NCI-H510A treated with DMSO at 0.1 percent for 48 hours (cell line): ENCODE measurements around the gene ATP6V1E1.

Source experiments
- DNase-seq: peaks from one replicate; lab custom pipeline; 2025; lab: John Stamatoyannopoulos, UW

The ATP6V1E1 gene

DNA sequence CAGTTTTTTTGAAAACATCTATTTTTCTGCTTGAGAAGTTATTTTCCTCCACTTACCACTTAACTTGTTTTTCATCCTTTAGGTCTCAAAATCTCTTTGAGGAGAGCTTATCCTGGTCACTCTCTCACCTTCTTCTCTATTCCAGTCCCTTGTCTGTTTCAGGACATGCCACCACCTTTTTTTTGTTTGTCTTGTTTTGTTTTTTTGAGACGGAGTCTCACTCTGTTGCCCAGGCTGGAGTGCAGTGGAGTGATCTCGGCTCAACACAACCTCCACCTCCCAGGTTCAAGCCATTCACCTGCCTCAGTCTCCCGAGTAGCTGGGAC lies 5.4 kb upstream of the ATP6V1E1 start:
- DNase-seq: no peak

DNA sequence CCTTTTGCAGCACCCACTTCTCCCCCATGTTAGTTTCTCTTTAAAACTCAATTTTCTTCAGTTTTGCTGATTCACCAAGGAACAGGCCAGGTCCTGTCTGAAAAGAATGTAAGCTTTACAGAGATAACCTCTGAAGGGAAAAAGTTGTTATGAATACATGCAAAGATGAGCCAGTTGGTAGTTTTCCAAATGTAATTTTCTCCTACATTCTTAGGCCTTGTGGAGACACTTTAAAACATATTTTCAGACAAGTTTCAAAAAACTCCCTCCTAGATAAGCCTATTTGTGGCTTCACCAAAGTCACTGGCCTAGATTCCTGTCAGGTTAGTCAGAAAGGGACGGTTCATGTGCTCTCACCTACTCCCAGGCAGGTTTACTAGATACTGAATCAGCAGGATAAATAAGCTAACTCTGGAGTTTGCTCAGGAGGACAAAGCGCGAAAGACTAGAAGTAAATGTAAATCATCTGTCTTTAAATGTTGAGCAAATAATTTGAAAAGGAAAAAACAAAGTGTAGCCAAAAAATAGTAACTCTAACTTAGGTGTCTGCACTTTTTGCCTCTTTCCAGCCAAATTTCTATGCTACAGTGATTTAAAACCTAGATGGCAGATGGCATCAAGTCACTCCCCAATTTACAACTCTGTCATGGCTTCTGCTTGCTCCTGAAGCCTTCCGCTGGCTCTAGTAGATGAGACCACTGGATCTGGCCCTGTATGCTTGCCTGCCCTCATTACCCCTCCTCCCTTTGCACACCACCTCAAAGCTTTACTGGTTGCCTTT lies 4.9 kb upstream of the ATP6V1E1 start:
- no peak for DNase-seq

DNA sequence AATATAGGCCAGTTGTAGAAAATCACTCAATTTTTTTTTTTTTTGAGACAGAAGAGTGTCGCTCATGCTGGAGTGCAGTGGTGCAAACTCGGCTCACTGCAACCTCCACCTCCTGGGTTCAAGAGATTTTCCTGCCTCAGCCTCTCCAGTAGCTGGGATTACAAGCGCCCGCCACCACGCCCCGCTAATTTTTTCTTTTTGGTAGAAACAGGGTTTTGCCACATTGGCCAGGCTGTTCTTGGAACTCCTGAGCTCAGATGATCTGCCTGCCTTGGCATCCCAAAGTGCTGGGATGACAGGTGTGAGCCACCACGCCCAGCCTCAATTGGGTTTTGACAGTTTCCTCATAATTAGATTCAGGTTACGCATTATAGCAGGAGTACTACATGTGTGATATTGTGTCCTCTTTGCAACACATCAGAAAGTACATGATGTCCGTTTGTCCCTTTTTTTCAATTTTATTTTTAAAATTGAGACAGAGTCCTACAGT lies 2.6 kb upstream of the ATP6V1E1 start:
- no peak for DNase-seq

DNA sequence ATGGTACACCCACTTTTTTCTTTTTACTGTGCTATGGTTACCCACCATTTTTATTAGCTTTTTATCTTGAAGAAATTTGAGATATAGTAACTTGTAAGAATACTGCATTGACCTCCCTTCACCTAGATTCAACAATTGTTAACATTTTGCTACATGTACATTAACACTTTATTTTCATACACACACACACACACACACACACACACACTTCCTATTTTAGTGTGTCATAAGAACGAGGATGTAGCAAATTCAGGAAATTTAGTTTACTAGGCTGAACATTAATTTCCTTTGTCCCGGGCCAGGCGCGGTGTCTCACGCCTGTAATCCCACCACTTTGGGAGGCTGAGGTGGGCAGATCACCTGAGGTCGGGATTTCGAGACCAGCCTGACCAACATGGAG lies 1.1 kb upstream of the ATP6V1E1 start:
- DNase-seq: no peak

DNA sequence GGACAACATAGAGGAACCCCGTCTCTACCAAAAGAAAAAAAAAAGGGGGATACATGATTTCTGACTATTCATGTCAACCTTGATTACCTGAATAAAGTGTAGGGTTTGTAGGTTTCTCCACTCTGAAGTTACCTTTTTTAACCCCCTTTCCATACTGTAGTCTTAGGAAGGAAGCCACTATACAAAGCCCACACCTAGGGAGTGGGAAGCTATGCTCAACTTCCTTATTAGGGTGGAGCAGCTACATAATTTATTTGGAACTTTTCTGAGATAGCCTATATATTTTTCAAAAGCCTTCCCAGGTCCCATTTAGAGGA lies 582 bp upstream of the ATP6V1E1 start:
- no peak for DNase-seq

DNA sequence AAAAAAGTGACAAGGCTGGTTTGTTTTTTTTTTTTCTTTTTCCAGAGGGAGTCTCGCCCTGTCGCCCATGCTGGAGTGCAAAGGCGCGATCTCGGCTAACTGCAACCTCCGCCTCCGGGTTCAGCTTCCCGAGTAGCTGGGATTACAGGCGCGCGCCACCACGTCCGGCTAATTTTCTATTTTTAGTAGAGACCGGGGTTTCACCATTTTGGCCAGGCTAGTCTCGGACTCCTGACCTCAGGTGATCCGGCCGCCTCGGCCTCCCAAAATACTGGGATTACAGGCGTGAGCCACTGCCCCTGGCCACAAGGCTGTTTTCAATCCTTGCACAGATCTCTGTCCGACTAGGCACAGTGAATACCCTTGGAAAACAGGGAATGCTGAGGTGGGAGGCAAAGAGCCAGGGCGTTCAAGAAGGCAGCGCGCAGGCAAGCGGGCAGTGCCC lies 566 bp downstream of the ATP6V1E1 start:
- DNase-seq: no peak

DNA sequence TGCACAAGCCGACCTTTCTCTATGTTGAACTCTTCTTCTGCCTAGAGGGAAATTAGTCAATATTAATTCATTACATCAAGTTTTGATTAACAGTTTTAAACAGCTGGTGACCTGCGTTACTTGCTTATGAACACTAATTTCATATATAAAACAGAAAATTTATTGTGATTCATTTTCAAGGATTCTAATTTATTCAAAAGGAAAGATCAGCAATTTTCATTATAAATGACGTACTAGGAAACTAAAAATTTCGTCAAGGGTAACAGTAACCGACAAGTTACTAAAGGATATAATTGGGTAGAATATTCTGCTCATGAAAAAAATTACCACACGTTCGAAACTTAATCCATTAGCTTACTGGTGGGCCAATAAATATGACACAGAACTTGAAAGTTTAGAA lies 15.3 kb downstream of the ATP6V1E1 start:
- no peak for DNase-seq

DNA sequence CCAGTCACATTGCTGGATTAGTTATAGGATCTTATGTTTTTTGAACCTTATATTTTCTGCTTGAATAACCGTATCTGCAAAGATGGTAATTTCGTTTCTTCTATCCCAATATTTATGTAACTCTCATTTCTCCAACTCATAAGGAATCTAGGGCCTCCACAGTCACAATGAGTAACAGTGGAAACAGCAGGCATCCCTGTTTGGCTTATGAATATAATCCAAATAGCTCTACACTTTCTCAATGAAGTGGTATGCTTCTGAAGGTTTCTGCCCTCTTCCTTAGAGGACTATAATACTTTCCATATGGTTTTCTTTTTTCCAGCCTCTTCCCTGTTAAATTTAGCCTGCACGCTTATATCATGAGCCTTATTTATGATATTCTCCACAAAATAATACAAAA lies 16.5 kb downstream of the ATP6V1E1 start:
- no peak for DNase-seq

DNA sequence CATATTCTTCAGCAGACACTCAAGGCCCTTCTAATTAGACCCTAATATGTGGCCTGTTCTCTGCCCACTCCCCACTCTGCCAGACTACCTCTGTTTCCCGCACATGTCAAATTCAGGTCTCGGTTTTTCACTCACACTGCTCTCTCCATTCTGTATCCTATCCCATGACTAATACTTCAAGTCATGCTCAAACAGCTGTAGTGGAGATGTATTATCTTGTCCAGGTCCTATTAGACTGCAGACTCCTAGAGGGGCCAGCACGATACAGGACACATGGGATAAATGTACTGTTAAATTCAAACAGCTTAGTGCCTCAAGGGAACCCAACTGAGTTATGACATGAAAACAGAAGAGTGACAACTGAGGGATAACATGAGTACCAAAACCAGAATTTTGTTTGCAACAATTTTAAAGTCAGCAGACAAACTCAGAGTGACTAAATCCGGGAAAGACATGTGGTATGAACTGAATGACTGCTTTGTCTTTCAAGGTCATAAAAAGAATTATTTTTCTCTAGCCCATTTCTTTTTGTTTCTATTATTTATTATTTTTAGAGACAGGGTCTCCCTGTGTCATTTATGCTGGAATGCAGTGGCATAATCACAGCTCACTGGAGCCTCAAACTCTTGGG lies 20.5 kb downstream of the ATP6V1E1 start:
- no peak for DNase-seq

DNA sequence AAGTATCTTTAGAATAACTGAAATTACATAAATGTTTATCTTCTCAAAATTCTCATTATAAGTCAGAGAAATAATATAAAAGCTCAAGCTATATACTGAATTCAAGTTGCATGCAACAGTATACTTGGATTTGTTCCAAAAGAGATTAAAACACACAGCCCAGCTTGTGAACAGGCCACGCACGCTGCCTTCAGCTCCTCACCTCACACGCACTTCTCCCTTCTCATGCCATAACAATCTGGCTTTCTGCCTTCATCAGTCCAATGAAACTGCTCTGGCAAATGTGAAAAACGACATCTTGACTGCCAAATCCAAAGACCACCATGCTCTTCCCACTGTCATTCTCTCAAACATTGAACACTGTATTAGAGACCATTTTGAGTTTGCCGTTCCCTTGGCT lies 22.1 kb downstream of the ATP6V1E1 start:
- DNase-seq: no peak

DNA sequence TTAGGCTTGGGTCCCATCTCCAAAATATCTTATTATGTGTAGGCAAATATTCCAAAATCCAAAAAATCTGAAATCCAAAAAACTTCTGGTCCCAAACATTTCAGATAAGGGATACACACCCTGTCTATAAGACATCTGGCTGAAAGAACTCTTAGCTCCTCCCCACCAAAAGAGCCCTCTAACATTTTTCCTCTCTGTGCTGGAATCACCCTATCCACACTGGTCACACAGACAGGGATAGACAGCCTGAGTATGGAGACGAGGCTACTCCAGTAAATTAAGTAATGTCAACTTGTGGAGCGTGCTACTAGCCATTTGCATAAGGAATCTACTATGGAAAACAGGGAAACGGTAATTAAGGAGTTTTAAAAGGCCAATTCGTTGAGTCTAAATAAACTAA lies 24.9 kb downstream of the ATP6V1E1 start:
- DNase-seq: no peak

DNA sequence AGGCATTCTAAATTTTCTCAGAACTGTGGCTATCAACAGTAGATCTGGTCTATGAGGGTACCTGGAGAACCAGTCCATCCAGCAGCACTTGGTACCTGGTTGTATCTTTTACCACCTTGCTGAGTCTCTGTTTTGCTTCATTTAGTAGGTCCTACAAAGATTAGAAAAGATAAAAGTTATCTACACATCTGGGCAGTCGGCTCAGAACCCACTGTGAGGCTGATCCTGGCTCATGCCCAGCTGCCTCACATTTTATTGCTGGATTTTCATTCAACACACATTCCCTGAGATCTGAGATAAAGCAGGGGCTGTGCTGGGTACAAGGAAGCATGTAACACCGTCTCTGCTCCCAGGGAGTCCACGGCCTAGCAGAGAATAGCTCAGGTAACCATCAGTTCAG lies 27.5 kb downstream of the ATP6V1E1 start:
- no peak for DNase-seq

DNA sequence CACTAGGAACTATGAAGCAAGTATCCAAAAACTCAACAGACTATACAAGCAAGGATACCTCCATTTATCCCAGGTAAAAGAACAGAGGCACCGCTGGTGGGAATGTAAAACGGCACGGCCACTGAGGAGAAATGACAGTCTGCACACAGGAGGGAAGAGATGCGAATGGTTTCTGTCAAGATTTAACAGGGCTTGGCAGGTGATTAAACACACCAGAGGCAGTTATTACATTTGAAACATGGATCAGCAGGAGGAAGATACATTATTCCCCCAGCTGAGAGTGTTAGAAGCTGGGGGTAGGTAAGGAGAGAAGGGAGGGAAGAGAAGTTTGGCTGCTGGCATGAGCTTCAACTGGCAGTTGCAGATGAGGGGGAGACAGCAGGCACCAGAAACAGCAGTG lies 30.2 kb downstream of the ATP6V1E1 start:
- no peak for DNase-seq

DNA sequence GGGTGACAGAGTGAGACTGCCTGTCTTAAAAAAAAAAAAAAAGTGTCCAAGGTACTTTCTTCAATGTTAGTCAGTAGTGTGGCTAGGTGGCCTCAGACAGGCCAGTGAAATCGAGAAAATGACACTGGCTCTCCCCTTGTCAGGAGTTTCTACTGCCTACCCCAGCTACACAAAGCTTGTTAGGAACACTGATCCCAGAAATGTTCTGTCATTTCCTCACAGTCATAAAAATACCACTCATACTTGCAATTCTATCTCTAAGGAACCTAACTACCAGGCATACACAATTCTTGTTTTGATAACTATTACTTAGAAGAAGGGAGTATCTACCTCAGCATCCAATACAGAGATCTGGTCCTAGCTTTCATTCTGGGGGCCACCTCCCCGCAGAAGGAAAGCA lies 31.3 kb downstream of the ATP6V1E1 start:
- DNase-seq: no peak

DNA sequence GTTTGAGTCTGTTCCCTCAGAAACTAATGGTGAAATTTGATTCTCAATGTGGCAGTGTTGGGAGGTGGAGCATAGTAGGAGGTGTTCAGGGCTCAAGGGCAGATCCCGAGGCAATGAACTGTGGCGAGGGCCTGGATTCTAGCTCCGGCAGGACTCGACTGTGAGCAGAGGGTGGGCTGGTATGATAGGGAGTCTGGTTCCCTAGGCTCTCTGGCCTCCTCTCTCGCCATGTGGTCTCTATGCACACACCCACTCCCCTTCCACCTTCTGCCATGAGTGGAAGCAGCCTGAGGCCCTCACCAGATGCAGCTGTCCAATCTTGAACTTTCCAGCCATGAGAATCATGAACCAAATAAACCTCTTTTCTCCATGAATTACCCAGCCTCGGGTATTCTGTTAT lies 32.3 kb downstream of the ATP6V1E1 start:
- DNase-seq: no peak

DNA sequence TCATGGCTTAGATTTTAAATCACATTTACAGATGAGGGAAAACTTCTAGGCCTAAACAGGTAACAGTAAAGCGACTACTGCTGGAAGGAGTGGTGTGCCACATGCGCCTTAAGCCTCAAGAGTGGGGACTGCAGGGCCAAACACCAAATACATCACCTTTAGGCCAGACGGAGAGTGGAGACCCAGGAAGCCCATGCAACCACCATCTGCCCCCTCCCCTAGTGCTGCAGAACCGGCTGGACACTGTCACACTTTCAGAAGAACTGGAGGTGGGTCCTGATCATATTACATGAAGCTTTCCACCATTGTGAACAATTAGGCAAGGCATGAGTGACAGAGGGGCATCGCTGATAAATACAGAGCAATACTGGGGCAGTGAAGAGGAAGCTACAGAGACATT lies 36.3 kb downstream of the ATP6V1E1 start:
- DNase-seq: no peak

DNA sequence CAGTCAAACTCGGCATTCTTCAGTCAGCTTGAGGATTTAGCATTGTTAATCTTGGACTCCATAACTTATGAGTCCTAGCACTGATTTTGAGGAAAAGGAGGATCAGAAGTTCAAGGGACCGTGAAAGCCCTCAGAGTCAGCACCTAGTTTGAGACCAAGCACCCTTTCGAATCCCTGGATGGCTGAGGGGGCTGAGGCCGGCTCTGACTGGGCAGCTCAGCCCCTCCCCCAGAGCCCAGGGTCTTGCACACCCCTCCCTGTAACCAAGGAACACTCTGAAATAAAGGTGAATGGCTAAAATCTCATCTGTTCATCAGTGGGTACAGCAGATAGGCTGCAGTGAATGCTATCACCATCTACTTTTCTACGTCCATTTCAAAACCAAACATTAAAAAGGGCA lies 38.0 kb downstream of the ATP6V1E1 start:
- DNase-seq: no peak

DNA sequence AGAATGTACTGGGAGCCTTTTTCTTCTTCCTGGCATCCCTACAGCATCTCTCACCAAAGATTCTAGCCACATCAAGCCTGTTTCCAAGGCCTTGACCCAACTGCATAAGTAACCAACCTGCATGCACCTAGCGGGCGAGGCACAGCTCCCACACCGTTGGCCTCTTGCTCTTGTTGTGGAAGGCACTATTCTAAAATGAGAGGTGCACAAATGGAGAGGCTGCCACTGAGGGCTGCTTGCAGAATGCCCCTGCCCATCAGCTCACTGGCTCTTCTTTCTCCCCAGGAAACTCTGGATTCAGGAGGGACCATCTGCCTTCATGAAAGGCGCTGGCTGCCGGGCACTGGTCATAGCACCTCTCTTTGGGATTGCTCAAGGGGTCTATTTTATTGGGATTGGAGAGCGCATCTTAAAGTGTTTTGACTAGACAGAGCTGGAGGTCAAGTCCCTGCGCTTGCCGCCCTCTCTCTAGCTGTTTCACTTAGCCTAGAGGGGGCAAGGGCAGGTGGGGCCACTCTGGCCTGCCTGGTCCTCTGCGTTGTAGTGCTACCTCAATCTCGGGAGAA lies 38.7 kb downstream of the ATP6V1E1 start:
- no peak for DNase-seq

DNA sequence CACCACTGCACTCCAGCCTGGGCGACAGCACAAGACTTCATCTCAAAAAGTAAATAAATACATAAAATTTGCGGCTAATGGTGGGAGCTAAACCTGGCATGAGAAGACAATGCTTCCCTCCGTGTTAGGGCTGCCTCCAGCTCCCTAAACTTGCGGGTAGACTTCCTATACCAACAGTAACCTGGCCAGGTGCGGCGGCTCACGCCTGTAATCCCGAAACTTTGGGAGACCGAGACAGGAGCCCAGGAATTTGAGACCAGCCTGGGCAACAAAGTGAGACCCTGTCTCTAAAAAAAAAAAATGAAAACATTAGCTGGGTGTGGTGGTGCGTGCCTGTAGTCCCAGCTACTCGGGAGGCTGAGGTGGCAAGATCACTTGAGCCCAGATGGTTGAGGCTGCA lies 39.9 kb downstream of the ATP6V1E1 start:
- no peak for DNase-seq

DNA sequence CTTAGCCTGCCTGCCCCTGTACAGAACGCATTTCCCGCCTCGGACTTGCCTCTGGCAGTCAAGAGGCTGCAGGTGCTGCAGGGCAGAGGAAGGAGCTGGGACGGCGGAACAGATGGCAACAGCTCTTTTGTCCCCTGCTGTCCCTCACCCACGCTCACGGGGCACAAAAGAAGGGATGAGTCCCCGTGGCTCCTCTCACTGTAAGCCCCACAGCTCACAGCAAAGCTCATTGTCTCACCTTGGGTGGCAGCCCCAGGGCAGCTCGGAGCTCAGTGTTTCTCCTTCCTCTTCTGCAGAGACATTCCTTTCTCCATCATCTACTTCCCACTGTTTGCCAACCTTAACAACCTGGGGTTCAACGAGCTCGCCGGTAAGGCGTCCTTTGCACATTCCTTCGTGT lies 40.9 kb downstream of the ATP6V1E1 start:
- DNase-seq: peak; percentile 44

DNA sequence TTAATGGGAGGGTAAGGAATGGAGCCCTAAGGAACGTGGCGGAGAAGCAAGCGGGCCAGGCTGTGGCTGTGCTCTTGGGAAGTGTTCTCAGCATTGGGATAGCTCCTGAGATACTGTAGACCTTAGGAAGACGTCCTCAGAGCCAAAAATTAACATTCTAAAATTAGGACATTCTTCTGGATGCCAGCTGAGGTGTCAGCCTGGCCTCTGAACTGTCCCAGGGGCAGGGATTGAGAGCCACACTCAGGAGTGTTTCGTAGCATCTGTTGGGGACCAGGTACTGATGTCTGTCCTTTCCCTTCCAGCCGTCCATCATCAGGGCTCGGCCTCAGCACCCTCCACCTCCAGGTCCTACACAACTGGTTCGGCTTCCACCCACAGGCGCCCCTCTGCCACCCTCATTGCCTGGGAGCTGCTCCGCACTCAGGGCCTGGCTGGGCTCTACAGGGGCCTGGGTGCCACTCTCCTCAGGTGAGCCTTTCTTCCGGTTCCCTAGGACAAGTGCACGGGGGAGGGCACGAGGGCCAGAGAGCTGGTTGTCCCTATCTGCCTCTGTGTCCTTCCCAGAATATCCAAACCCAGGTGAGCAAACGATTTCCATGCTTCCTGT lies 41.6 kb downstream of the ATP6V1E1 start:
- DNase-seq: no peak

DNA sequence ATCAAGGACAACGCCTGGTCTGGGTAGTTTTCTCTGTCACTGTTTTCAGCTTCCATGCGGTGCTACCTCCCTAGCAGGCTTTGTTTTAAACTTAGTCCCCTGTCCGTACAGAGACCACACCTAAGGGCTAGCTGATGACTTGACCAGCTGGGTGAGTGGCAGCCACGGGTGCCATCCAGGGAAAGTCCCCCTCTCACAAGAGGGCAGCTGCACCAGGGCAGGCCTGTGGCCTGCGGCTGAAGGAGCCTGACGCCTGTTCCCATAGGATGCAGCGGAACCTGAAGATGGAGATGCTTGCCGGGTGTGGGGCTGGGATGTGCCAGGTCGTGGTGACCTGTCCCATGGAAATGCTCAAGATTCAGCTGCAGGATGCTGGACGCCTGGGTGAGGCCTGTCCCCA lies 45.4 kb downstream of the ATP6V1E1 start:
- no peak for DNase-seq

DNA sequence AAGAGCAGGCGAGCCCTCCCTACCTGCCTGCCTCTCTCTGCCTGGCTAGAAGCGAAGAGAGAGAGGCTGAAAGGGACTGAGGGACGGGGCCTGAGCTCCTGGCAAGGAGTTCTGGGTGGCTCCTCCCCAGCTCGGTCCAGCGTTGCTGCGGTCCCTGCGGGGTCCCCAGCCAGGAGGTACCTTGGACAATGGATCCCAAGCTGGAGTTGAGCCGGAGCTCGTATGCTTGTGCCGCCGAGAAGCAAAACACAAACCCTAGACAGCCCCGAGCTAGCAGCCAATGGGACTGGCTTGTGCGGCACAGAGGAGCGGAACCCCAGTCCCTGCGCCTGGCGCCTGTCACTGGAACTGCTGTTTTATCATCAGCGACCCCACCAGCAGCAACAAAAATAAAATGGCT lies 46.9 kb downstream of the ATP6V1E1 start:
- no peak for DNase-seq
